Measurements from ENCODE around the gene LIME1.

GRCh38 chr20:63745961-63746731 is 9.7 kb downstream of the LIME1 start:
- no peak for TF ChIP-seq POLR2A (IDR thresholded peaks at IDR 0.05)
- TF ChIP-seq, protein P1, sequence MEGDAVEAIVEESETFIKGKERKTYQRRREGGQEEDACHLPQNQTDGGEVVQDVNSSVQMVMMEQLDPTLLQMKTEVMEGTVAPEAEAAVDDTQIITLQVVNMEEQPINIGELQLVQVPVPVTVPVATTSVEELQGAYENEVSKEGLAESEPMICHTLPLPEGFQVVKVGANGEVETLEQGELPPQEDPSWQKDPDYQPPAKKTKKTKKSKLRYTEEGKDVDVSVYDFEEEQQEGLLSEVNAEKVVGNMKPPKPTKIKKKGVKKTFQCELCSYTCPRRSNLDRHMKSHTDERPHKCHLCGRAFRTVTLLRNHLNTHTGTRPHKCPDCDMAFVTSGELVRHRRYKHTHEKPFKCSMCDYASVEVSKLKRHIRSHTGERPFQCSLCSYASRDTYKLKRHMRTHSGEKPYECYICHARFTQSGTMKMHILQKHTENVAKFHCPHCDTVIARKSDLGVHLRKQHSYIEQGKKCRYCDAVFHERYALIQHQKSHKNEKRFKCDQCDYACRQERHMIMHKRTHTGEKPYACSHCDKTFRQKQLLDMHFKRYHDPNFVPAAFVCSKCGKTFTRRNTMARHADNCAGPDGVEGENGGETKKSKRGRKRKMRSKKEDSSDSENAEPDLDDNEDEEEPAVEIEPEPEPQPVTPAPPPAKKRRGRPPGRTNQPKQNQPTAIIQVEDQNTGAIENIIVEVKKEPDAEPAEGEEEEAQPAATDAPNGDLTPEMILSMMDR (IDR thresholded peaks at IDR 0.05): no peak

All from vagina (tissue), 2 donors.